ENCODE measurements around the gene ERC2. TPM values are rescaled to one million over a fixed set of nuclear protein-coding genes. Genes with fewer than 3 reads are reported as not detected.

ERC2 gene
- total and polyA plus RNA-seq, 2 of the 8 experiments (the other 6 are each of a cell fraction or from before 2014, with no cell fraction given), result 16.4 to 22.8 TPM

DNA sequence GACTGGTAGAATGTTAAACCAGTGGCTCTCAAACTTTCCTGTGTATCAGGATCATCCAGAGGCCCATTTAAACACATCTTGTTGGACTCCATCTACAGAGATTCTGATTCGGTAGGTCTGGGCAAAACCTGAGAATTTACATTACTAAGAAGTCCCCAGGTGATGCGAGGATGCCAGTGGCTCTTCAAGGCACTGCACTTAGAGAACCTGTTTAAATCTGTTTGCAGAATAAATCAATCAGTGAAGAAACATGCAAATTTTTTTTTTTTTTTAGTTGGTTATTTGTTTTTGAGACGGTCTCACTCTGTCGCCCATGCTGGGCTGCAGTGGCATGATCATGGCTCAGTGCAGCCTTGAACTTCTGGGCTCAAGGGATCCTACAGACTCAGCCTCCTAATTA is 863.4 kb downstream of the ERC2 start:
- no peak for DNase-seq (ENCODE audit: low read depth in 1 of 2, low spot score in 2 of 2)
- no peak for FAIRE-seq
- H3K36me3 ChIP-seq (ENCODE audit: control insufficient read depth in 2 of 4, insufficient read depth in 4 of 4, low read length in 3 of 4), result no peaks in the 10 kb centered on the region; a peak in 1 of 8 replicates
- no peak overlapping the region for H3K27ac ChIP-seq (ENCODE audit: low read depth, low read length)
- H3K4me1 ChIP-seq (replicated peaks in 1 of 4; ENCODE audit: control insufficient read depth in 3 of 4, insufficient read depth in 4 of 4, low read length in 3 of 4), result peaks cover 3 to 8% (median 6%) of the 10 kb centered on the region in 4 experiments; a peak in 5 of 7 replicates
- H3K23me2 ChIP-seq (ENCODE audit: low read depth, low read length), result no peaks in the 10 kb centered on the region
- 0 out of 2 replicates have a peak overlapping the region, but pooled peaks have one; percentile 13 for H2BK15ac ChIP-seq (ENCODE audit: low read length)
- 0 out of 2 replicates have a peak overlapping the region, but pooled peaks have one; percentile 0 for H2BK5ac ChIP-seq (ENCODE audit: low read depth, low read length)
- H2BK12ac ChIP-seq (ENCODE audit: low read depth, low read length), result no peak overlapping the region
- H3K4me2 ChIP-seq (ENCODE audit: insufficient read depth in 1 of 2, low read depth in 2 of 2, low read length in 2 of 2), result no peak overlapping the region
- 81% methylated on average over 4 of the region's 4 CpGs; no CpG with 5 or more reads in 1 of the 2 experiments for WGBS, 2 experiments (ENCODE audit: extremely low coverage in 1 of 2, insufficient coverage in 1 of 2, insufficient read length in 1 of 2, insufficient replicate concordance in 2 of 2, low coverage in 1 of 2, low lambda C conversion rate in 2 of 2, missing lambda C conversion rate in 1 of 2)
- H3K4me3 ChIP-seq (ENCODE audit: extremely low read depth in 1 of 4, insufficient read depth in 2 of 4, low read depth in 3 of 4, low read length in 4 of 4), result no peak overlapping the region
- no peak overlapping the region for H3K23ac ChIP-seq (ENCODE audit: insufficient read length)
- ChIA-PET CTCF (ENCODE audit: partially characterized antibody) (interaction anchor here (0.6 to 1.1 kb wide), 3 partner anchors 16 to 201 kb away, joined by 3 read pairs; no protein-coding TSS in a partner anchor), POLR2A (ENCODE audit: partially characterized antibody) (no interaction called here)
- H2AFZ ChIP-seq (ENCODE audit: low read length), result no peak overlapping the region
- H3K79me1 ChIP-seq (ENCODE audit: low read depth, low read length), result no peaks in the 10 kb centered on the region
- no peaks in the 10 kb centered on the region for H4K20me1 ChIP-seq (replicated peaks in 1 of 2; ENCODE audit: control insufficient read depth in 1 of 2, insufficient read depth in 2 of 2, low read length in 2 of 2)
- H2AK5ac ChIP-seq (ENCODE audit: low read depth, low read length), result no peak overlapping the region
- no peaks in the 10 kb centered on the region for H3K9me3 ChIP-seq (ENCODE audit: insufficient read depth in 2 of 2, low read depth in 1 of 2, low read length in 1 of 2)
- H2BK20ac ChIP-seq (ENCODE audit: low read length), result no peak overlapping the region
- H3K9ac ChIP-seq (replicated peaks in 1 of 4; ENCODE audit: extremely low read depth in 1 of 4, low read depth in 3 of 4, low read length in 3 of 4), result no peak overlapping the region
- no peak overlapping the region for H4K5ac ChIP-seq (ENCODE audit: insufficient read length, low read depth, low read length)
- no peak overlapping the region for H3K18ac ChIP-seq (ENCODE audit: extremely low read depth, low read length)
- H3K14ac ChIP-seq (ENCODE audit: insufficient read length), result no peak overlapping the region
- H3K27me3 ChIP-seq (replicated peaks in 1 of 4; ENCODE audit: control insufficient read depth in 3 of 4, extremely low read depth in 1 of 4, insufficient read depth in 3 of 4, low read length in 3 of 4), result no peaks in the 10 kb centered on the region
- H3K56ac ChIP-seq (replicated peaks; ENCODE audit: insufficient read length, low read depth, low read length), result no peak overlapping the region
- no peaks in the 10 kb centered on the region for H3K79me2 ChIP-seq (ENCODE audit: control insufficient read depth in 1 of 2, insufficient read depth in 2 of 2, low read length in 2 of 2)
- no peak overlapping the region for H4K91ac ChIP-seq (replicated peaks; ENCODE audit: insufficient read length, low read length)
- no peak overlapping the region for H2BK120ac ChIP-seq (replicated peaks; ENCODE audit: low read depth, low read length)
- H3K4ac ChIP-seq (replicated peaks; ENCODE audit: insufficient read length, low read depth, low read length), result no peak overlapping the region
- no peak overlapping the region for H4K8ac ChIP-seq (ENCODE audit: extremely low read depth, insufficient read depth, low read length)
- no peak for TF ChIP-seq JUN (IDR thresholded peaks at IDR 0.05; ENCODE audit: low read depth, low read length)
- TF ChIP-seq NRF1 (IDR thresholded peaks at IDR 0.05; ENCODE audit: low read depth, low read length), result no peak
- TF ChIP-seq, protein P1, sequence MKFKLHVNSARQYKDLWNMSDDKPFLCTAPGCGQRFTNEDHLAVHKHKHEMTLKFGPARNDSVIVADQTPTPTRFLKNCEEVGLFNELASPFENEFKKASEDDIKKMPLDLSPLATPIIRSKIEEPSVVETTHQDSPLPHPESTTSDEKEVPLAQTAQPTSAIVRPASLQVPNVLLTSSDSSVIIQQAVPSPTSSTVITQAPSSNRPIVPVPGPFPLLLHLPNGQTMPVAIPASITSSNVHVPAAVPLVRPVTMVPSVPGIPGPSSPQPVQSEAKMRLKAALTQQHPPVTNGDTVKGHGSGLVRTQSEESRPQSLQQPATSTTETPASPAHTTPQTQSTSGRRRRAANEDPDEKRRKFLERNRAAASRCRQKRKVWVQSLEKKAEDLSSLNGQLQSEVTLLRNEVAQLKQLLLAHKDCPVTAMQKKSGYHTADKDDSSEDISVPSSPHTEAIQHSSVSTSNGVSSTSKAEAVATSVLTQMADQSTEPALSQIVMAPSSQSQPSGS (IDR thresholded peaks at IDR 0.05; ENCODE audit: low read length), result no peak
- no peak for TF ChIP-seq ASH2L (IDR thresholded peaks at IDR 0.05; ENCODE audit: low read length)
- no peak for TF ChIP-seq EZH2 (IDR thresholded peaks at IDR 0.05; ENCODE audit: low read depth, low read length, severe bottlenecking)
- no peak for TF ChIP-seq HDAC2 (IDR thresholded peaks at IDR 0.05; ENCODE audit: borderline replicate concordance in 1 of 2, low read depth in 2 of 2, low read length in 2 of 2)
- no peak for TF ChIP-seq SIRT6 (IDR thresholded peaks at IDR 0.05; ENCODE audit: low read length)
- TF ChIP-seq CBX8 (IDR thresholded peaks at IDR 0.05; ENCODE audit: borderline replicate concordance, low read depth, low read length), result no peak
- TF ChIP-seq MAFK (IDR thresholded peaks at IDR 0.05; ENCODE audit: low read depth, low read length), result no peak
- TF ChIP-seq EP300 (IDR thresholded peaks at IDR 0.05; ENCODE audit: borderline replicate concordance in 1 of 2, low read depth in 2 of 2, low read length in 2 of 2), result no peak
- TF ChIP-seq SP2 (IDR thresholded peaks at IDR 0.05; ENCODE audit: low read length), result no peak
- TF ChIP-seq SRF (IDR thresholded peaks at IDR 0.05; ENCODE audit: low read depth, low read length), result no peak

Measured in H1 (cell line).